Measurements from ENCODE around the gene DDN. TPM values are rescaled to one million over a fixed set of nuclear protein-coding genes. Genes with fewer than 3 reads are reported as not detected.

Gene DDN
- total RNA-seq, 1 experiment from 2014 or later = 0.51 TPM

- POLR2A ChIA-PET = no interaction called here
- no peak for TF ChIP-seq POLR2AphosphoS5 (IDR thresholded peaks at IDR 0.05; ENCODE audit: low read depth, low read length)
- no peak for TF ChIP-seq TCF7L2 (IDR thresholded peaks at IDR 0.05; ENCODE audit: low read depth, low read length)
- TF ChIP-seq REST (IDR thresholded peaks at IDR 0.05; ENCODE audit: insufficient read depth in 1 of 2, low read depth in 2 of 2, low read length in 1 of 2) = no peak
- TF ChIP-seq CTCF (IDR thresholded peaks at IDR 0.05) = no peak
- no peak for TF ChIP-seq SIN3A (IDR thresholded peaks at IDR 0.05; ENCODE audit: borderline replicate concordance, insufficient read depth, low read depth, low read length)
- in situ Hi-C loops (cut with HindIII; ENCODE audit: low pct_unique_long_range_greater_than_20kb, low sequenced_read_pairs) (no loop called here), intact Hi-C loops (cut with micrococcal nuclease; ENCODE audit: unreplicated experiment) (no loop called here)
- H3K36me3 ChIP-seq (ENCODE audit: control insufficient read depth, insufficient read depth, low read length) = peaks cover 41% of the 10 kb centered on the region
- no peaks in the 10 kb centered on the region for H3K9me3 ChIP-seq (ENCODE audit: control insufficient read depth, insufficient read depth, low read depth, low read length)
- CTCF ChIA-PET = no interaction called here
- no peak overlapping the region for H3K4me3 ChIP-seq (ENCODE audit: low read depth in 2 of 2, low read length in 2 of 2)
- H3K27me3 ChIP-seq (ENCODE audit: control insufficient read depth, insufficient read depth, low read length) = no peaks in the 10 kb centered on the region
- DNase-seq (ENCODE audit: low read depth, low spot score) = no peak
- no peak for ATAC-seq
- no peak overlapping the region for H3K27ac ChIP-seq (ENCODE audit: low read length)
- BruUV-seq (replicated peaks) = no TSS peak
- H3K4me1 ChIP-seq (ENCODE audit: control insufficient read depth, insufficient read depth, low read length) = peaks cover 11% of the 10 kb centered on the region
Measured at GRCh38 chr12:49023812-49024211, 24.6 kb upstream of the DDN start.

GRCh38 chr12:49022558-49023178 is 23.5 kb upstream of the DDN start:
- CTCF ChIA-PET = no interaction called here

More at GRCh38 chr12:49022558-49023178, 23.5 kb upstream of the DDN start:
- peaks cover 36% of the 10 kb centered on the region for H3K36me3 ChIP-seq (ENCODE audit: control insufficient read depth, insufficient read depth, low read length)
- no peak for TF ChIP-seq TCF7L2 (IDR thresholded peaks at IDR 0.05; ENCODE audit: low read depth, low read length)
- no peak for TF ChIP-seq CTCF (IDR thresholded peaks at IDR 0.05)
- no peak for TF ChIP-seq POLR2AphosphoS5 (IDR thresholded peaks at IDR 0.05; ENCODE audit: low read depth, low read length)
- no peak for TF ChIP-seq REST (IDR thresholded peaks at IDR 0.05; ENCODE audit: insufficient read depth in 1 of 2, low read depth in 2 of 2, low read length in 1 of 2)
- TF ChIP-seq SIN3A (IDR thresholded peaks at IDR 0.05; ENCODE audit: borderline replicate concordance, insufficient read depth, low read depth, low read length) = no peak
- BruUV-seq (replicated peaks) = no TSS peak
- POLR2A ChIA-PET = no interaction called here
- intact Hi-C loops (cut with micrococcal nuclease; ENCODE audit: unreplicated experiment) (no loop called here), in situ Hi-C loops (cut with HindIII; ENCODE audit: low pct_unique_long_range_greater_than_20kb, low sequenced_read_pairs) (no loop called here)
- ATAC-seq (no peak), DNase-seq (ENCODE audit: low read depth, low spot score) (no peak)
- no peaks in the 10 kb centered on the region for H3K27me3 ChIP-seq (ENCODE audit: control insufficient read depth, insufficient read depth, low read length)
- no peaks in the 10 kb centered on the region for H3K9me3 ChIP-seq (ENCODE audit: control insufficient read depth, insufficient read depth, low read depth, low read length)
- peaks cover 13% of the 10 kb centered on the region for H3K4me1 ChIP-seq (ENCODE audit: control insufficient read depth, insufficient read depth, low read length)
- no peak overlapping the region for H3K4me3 ChIP-seq (ENCODE audit: low read depth in 2 of 2, low read length in 2 of 2)
- H3K27ac ChIP-seq (ENCODE audit: low read length) = no peak overlapping the region

Data from Panc1 (cell line).